GM10847 (cell line): Measurements from ENCODE around the gene RNMT.

Experiments used
- POLR2A ChIP-seq: IDR thresholded peaks from 2 replicates; pipeline ENCODE4 v1.6.1; 2011; ENCODE audit not compliant: insufficient read length; ENCODE audit errors: extremely low read depth

The RNMT gene

DNA sequence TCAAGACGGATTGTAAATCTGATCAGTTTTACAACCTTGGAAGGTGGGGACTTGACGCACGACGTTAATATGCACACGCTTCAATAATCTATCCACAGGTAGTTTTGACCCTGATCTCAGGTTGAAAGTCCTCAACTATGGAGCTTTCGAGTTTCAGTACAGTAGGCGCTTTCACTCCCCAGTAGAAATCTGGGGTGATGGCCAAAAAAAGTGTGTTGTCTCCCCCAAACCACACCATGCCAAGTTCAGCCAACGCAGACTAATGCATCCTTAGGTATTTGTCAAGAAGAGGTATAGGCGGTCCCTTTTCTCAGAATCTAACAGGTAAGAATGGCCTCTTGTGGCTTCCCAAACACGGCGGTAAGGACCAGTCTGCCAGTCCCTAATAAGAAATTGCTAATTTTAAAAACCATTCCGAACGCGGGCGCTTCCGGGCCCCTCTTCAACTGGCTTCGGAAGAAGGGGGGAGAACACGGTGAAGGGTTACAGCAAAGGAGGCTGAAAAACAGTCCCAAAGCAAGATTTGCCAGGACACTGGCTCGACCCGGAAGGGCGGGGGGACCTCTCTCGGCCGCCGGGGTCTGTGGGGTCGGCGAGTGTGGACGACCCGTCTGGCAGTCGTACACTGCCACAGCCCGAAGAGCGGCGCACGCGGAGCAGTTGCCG lies 774 bp upstream of the RNMT start:
- TF ChIP-seq POLR2A, result no peak

DNA sequence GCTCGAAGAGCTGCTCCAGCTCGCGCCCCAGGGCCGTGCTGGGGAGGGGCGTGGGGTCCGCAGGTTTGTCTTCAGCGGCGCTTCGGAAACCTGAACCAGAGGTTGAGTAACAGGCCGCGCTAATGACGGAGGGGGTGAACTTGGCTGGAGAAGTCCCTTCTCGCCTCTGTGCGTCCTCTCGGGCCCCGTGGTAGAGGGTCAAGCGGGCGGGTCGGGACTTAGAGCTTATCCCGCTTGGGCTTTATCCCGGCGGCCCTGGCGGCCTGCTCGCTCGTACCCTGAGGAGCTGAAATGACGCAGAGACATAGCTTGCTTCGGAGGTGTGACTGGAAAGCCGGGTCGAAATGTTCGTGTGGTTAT lies 479 bp downstream of the RNMT start:
- no peak for TF ChIP-seq POLR2A

DNA sequence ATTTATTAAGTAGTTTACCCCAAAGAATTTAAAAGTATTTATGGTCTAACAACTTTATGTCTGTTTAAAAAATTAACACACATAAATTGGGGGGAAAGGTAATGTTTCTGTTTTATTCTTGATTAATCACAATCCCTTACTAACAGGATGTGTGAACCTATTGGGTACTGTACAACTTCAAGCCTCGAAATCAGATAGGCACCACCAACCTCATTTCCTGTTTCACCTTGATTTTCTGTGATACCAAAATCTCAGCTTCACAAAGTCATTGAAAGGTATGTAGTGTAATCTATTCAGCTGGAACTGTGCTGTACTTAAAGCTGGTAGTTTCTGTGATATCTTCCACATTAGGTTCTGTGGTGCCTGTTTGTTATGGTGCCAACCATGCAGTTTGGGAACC lies 4.0 kb downstream of the RNMT start:
- no peak for TF ChIP-seq POLR2A

GRCh38 chr18:13735681-13736080 lies 9.2 kb downstream of the RNMT start:
- no peak for TF ChIP-seq POLR2A

DNA sequence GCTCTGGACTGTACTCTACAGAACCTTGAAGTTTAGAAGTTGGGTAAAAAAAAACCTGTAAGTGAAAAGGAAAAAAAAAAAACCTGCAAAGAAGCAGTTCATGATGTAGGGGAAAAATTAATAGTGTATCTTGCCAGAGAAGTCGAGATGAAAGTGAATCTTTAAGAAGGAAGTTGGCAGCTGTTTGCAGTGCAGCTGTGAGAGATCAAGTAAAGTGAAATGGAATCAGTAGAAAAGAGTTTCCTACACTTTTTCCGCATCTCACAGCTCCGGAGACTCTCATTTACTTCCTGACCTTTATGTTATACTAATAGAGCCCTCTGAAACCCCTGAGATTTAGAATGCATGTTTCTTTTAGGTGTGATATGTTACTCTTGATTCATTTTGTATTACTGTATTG lies 19.2 kb downstream of the RNMT start:
- no peak for TF ChIP-seq POLR2A

- TF ChIP-seq POLR2A, result no peak
Observed at GRCh38 chr18:13746633-13747032, 20.2 kb downstream of the RNMT start.

GRCh38 chr18:13756261-13756660 lies 29.8 kb downstream of the RNMT start:
- no peak for TF ChIP-seq POLR2A

DNA sequence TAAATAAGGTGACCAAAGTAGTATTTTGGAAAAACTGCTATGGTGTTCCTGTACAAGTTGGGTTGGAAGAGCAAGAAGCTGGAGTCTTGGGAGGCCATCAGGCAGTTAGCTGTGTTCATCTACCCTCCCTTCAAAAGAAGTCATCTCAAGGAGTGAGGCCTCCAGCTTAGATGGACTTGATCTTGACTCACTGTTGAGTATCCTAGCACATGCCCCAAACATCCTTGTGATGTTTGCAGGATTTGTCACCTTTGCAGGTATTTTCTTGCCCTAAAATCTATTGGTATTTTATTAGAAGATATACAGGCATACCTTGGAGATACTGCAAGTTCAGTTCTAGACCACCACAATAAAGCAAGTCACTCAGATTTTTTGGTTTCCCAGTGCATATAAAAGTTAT lies 30.2 kb downstream of the RNMT start:
- TF ChIP-seq POLR2A, result no peak

- no peak for TF ChIP-seq POLR2A
Observed at GRCh38 chr18:13758622-13759021, 32.1 kb downstream of the RNMT start.

- TF ChIP-seq POLR2A, result no peak
Observed at GRCh38 chr18:13760047-13760446, 33.6 kb downstream of the RNMT start.

GRCh38 chr18:13762690-13763439 lies 36.4 kb downstream of the RNMT start:
- no peak for TF ChIP-seq POLR2A

GRCh38 chr18:13775058-13775457 lies 48.6 kb downstream of the RNMT start:
- no peak for TF ChIP-seq POLR2A

DNA sequence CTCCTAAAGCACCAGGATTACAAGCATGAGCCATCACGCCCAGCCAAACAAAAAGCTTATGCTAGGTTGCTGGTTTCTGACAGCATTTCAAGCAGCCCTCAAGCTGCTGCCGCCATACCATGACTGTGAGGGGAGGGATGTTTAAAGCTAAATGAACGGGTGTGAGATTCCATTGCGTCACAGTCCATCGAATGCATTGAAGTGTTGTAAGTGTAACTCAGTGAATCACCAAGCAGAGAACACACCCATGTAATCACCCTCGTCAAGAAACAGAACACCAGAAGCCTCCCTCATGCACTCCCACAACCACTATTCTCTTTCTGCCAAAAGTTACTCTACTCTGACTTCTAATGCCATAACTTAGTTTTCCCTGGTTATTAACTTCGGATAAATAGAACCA lies 64.7 kb downstream of the RNMT start:
- TF ChIP-seq POLR2A, result no peak

- TF ChIP-seq POLR2A, result no peak
Observed at GRCh38 chr18:13793819-13794218, 67.3 kb downstream of the RNMT start.

GRCh38 chr18:13796515-13796914 lies 70.0 kb downstream of the RNMT start:
- TF ChIP-seq POLR2A, result no peak

DNA sequence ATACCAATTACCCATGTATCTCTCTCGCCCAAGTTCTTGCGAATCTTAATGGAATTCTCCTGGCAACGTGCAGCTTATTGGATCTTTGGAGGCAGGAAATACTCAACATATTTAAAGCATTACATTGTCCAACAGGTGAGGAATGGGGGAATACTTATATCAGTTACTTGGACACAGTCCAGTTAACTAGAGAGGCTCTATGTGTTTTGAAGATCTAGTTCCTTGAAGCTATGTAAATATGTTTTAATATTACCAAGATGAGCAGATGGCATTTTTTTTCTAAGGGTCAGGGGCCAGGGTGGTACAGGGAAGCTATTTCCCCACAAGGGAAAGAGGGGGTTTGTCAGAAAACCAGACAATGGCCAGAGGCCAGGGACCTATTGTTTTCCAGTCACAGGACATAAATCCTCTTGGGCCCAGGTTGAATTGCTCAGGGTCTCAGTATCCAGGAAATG lies 70.7 kb downstream of the RNMT start:
- no peak for TF ChIP-seq POLR2A

DNA sequence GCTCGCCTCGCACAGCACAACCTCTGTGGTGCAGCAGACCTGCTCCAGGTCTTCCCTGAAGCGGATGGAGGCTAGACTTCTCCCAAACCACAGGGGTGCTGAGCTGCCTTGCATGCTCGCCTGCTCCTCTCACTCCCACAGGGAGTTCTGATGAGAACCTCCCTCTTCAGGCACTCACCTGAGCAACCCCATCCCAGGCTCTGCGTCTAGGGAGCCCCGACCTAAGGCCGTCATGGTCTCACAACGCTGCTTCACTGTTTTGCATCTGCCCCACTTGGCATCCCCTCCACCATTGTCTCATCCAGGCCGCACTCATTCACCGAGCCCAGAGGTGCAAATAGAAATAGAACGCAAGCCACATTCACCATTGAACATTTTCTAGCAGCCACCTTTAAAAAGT lies 72.9 kb downstream of the RNMT start:
- no peak for TF ChIP-seq POLR2A
